NCI-H187 (cell line): ENCODE results near the gene GANAB.
"Not testable (repeated sequence)": the region's sequence is repeated elsewhere in the genome, so short reads cannot be mapped to it uniquely, and the experiment has no call there.

Experiments
- DNase-seq, 2 experiments: peaks; one replicate each; lab custom pipeline; 2025; lab: John Stamatoyannopoulos, UW

The GANAB gene

GRCh38 chr11:62645946-62646824, at the start of gene GANAB:
Gene GANAB (minus strand): TSS chr11:62646613. CDS start chr11:62646599, 14 bp downstream.
- peak; percentile 94 to 97 for DNase-seq

GRCh38 chr11:62694455-62695167, 48.2 kb upstream of the GANAB start:
- DNase-seq: peak in 1 of 2 experiments; percentile 54

DNA sequence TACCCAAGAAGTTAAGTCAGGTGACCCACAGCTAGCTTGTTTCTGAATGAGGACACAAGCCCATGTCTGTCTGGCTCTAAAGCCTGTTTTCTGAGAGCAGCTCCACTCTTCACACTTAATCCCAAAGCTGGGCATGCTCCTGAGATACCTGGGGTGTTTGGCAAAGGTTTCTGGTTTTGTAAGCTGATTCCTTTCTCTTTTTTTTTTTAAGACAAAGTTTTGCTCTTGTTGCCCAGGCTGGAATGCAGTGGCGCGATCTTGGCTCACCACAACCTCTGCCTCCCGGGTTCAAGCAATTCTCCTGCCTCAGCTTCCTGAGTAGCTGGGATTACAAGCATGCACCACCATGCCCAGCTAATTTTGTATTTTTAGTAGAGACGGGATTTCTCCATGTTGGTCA, 47.2 kb upstream of the GANAB start:
- DNase-seq: not testable (repeated sequence)

- no peak for DNase-seq
These were observed 43.2 kb upstream of the GANAB start, which contains the start of gene LRRN4CL for GRCh38 chr11:62689421-62690183. Gene LRRN4CL (minus strand): TSS chr11:62689530. CDS start chr11:62688508, 1,022 bp downstream.

DNA sequence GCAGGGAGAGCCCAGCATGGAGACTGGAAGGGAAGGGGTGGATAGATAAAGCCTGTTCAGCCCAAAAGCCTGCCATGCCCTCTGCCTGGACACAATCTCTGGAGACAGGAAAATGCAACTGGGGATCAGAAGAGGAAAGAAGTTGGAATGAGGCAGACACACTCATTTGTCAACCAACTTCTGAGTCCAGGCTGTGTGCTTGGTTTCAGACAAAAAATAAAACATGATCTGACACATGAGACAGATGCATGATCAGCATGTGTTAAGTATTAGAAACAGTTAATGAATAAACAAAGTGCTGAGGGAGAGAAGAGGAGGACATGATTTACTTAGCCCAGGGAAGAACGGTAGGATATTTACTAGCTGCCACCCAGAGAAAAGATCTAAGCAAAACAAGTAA, 42.1 kb upstream of the GANAB start:
- no peak for DNase-seq

- DNase-seq: no peak
These were observed 41.3 kb upstream of the GANAB start for GRCh38 chr11:62687508-62688396.

- DNase-seq: no peak
These were observed 36.1 kb upstream of the GANAB start for GRCh38 chr11:62682518-62682917.

- DNase-seq: no peak
These were observed 34.4 kb upstream of the GANAB start for GRCh38 chr11:62680825-62681240.

GRCh38 chr11:62678770-62679696, 32.6 kb upstream of the GANAB start, which contains the start of gene UBXN1:
Gene UBXN1 (minus strand): TSS chr11:62679073. CDS start chr11:62678923, 150 bp downstream.
- DNase-seq: peak; percentile 61 to 67

DNA sequence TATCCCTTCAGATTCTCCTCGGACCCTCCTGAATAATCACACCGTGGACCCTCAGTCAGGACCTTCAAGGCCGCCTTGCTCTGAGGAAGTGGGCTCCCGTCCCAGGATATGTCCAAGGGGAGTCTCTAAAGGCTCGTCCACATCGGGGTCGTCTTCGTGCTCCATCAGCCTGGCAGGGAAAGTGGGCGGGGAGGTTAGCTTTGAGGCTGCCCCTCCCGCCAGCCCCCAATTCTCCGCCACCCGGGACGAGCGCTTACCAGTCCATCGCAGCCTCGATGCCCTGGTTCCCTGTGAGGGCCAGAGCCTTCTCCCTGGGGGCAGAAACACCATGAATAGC, 32.0 kb upstream of the GANAB start:
- DNase-seq: no peak

GRCh38 chr11:62677714-62678113, 31.3 kb upstream of the GANAB start:
- no peak for DNase-seq

- no peak for DNase-seq
These were observed 30.7 kb upstream of the GANAB start for GRCh38 chr11:62677156-62677555.

DNA sequence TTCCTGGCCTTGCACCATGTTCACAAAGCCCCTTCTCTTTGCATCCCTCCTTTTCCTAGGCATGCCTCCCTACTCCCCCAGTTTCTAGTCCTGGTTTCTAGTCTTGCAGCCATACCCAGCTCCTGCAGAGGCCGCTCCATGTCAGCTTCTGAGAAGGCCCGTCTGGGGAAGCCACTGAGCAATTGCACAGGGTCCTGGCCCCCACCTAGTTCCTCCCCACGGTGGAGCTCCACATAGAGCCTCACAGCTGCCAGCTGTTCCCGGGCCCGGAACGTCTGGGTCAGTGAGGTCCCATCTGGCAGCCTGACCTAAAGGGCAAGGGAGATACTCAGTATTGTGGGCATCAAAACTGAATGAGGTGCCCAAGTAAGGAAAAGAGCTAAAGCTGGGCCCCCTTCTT, 30.3 kb upstream of the GANAB start:
- DNase-seq: no peak

- DNase-seq: not testable (repeated sequence)
These were observed 29.0 kb upstream of the GANAB start for GRCh38 chr11:62675415-62675814.

- no peak for DNase-seq
These were observed 26.7 kb upstream of the GANAB start for GRCh38 chr11:62673196-62673525.

GRCh38 chr11:62671608-62672389, 25.4 kb upstream of the GANAB start, which contains the start of the genes LBHD1 and UQCC3:
Gene LBHD1 (minus strand): TSS chr11:62672267. CDS start chr11:62670031, 2,236 bp downstream.
Gene UQCC3 (plus strand): TSS chr11:62671673. CDS start chr11:62671746, 73 bp downstream.
- peak in 1 of 2 experiments; percentile 61 for DNase-seq

GRCh38 chr11:62671236-62671607, 24.8 kb upstream of the GANAB start:
- peak in 1 of 2 experiments; percentile 55 for DNase-seq

DNA sequence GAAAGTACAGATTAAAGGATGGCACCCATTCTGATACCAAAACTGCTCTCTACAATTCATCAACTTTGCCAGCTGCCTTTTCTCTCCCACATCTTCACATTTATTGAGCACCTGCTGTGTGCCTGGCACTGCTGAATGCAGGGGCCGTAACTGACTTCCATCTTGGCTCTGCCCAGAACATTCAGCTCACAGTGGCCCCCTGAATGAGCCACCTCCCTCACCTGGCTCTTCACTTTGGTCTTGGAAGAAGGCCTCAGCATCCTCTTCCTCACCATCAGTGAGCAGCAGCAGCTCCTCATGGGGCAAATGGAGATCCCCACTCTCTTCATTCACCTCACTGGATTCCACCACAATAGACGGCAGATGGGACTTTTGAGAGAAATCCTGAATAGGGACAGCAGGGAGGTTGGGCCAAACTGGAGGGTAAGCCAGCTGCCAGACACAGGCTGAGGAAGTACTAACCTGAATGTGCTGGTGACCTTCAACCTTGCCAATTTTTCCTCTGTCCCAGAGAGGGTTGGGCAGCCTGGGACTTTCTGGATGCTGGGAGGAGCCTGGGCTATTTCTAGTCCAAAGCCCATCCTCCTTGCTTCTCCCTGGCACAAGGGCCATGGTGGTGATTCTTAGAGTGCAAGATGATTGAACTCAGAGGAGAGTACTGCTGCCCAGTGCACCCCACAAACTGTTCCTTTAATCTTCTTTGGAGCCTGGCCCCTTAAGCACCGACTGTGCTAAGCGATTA, 23.2 kb upstream of the GANAB start:
- no peak for DNase-seq
